Measurements from ENCODE around the gene ANKRD44.

DNA sequence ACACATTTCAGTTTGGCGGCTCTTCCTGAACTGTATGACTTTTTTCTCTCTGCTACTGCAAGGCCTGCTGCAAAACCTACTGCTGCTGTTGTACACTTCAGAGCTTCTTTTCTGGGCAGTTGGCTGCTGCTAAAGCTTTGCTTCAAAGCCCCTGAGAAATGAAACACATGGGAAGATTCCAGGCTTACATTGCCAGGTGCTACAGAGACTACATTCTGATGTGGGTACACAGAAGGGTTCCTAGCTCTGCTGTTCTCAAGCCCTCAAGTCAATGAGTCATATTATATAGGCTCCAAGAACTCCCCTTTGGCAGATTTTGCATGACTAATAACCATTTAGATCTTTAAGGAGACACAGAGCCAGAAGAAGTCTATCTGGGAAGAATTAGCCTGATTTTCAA, 371.2 kb downstream of the ANKRD44 start:
- TF ChIP-seq, protein P1, sequence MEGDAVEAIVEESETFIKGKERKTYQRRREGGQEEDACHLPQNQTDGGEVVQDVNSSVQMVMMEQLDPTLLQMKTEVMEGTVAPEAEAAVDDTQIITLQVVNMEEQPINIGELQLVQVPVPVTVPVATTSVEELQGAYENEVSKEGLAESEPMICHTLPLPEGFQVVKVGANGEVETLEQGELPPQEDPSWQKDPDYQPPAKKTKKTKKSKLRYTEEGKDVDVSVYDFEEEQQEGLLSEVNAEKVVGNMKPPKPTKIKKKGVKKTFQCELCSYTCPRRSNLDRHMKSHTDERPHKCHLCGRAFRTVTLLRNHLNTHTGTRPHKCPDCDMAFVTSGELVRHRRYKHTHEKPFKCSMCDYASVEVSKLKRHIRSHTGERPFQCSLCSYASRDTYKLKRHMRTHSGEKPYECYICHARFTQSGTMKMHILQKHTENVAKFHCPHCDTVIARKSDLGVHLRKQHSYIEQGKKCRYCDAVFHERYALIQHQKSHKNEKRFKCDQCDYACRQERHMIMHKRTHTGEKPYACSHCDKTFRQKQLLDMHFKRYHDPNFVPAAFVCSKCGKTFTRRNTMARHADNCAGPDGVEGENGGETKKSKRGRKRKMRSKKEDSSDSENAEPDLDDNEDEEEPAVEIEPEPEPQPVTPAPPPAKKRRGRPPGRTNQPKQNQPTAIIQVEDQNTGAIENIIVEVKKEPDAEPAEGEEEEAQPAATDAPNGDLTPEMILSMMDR (IDR thresholded peaks at IDR 0.05), result no peak
- TF ChIP-seq POLR2A (IDR thresholded peaks at IDR 0.05), result no peak
